HG02852 (cell line): ENCODE results near the gene CYTH1.

Source experiments
- ATAC-seq: cut with Tn5 transposase; IDR thresholded peaks from one replicate; pipeline ENCODE4 v1.9.1; 2021; ENCODE audit warnings: mild to moderate bottlenecking, moderate library complexity; ENCODE audit not compliant: unreplicated experiment

Gene CYTH1

DNA sequence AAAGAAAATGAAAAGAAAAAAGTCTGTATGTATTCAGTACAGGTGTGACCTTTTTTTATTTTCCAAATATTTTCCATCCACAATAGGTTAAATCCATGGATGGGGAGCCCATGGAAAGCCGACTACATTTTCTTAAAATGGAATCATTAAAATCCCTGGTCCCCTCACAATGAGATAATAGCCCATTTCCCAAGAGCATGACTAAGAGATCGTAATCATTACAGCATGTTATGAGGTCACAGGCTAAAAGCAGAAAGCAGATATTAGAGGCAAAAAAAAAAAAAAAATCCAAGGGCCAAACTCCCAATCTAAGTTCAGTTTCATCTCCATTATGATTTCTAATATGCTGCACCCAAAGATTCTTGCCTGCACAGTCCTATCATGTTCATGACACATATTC lies 44.7 kb downstream of the CYTH1 start:
- no peak for ATAC-seq

DNA sequence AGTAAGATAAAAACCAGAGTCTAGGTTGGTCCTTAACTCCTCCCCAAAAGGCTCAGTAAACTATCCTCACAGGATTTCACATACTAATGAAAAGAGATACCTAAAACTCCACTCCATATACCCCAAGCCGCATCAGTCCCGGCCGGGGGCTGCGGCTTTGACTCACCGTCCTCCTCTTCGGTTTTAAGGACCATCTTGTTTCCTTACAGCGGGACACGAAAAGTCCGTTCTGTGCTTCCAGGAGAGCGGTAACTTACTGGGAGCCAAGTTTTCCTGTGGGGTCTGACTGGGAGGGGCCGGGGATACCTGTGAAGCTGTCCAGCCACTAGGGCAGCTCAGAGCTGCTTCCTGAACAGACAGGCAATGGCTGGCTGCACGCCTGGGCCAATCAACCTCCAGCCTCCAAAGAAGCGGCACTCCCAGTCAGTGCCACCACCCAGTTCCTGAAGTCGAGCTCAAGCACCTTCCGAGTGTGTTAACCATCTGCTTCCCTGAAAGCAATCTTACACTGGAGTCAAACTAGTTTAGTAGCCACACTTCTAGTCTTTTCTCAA lies 45.5 kb downstream of the CYTH1 start:
- peak; percentile 45 for ATAC-seq

DNA sequence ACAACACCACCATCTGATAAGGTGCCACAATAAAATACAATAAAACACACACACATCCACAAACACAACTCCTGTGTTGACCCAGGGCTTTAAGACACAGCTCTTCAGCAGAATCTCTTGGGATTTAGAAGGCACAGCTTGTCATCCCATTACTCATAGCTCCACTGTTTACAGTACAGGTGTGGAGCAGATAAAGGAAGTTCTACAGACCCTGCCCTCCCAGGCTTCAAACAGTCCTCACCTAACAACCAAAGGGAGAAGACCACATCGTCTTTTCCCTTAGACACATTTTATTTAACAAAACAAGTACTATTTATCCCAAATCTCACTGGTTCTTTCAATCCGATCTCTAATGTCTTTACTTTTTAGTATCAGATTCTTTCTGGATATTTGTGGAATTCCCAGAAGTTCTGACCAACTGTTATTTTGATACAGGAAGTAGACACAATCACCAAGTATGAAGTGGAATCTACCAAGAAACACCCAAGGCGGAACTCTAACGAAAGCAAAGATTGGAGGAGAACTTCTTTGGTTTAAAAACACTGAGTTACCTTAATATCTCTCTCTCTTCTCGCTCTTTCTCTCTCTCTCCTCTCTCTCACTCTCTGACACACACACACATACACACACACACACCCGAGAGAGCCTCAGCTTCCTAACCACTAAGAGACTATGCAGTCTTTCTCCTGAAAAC lies 46.1 kb downstream of the CYTH1 start:
- no peak for ATAC-seq

DNA sequence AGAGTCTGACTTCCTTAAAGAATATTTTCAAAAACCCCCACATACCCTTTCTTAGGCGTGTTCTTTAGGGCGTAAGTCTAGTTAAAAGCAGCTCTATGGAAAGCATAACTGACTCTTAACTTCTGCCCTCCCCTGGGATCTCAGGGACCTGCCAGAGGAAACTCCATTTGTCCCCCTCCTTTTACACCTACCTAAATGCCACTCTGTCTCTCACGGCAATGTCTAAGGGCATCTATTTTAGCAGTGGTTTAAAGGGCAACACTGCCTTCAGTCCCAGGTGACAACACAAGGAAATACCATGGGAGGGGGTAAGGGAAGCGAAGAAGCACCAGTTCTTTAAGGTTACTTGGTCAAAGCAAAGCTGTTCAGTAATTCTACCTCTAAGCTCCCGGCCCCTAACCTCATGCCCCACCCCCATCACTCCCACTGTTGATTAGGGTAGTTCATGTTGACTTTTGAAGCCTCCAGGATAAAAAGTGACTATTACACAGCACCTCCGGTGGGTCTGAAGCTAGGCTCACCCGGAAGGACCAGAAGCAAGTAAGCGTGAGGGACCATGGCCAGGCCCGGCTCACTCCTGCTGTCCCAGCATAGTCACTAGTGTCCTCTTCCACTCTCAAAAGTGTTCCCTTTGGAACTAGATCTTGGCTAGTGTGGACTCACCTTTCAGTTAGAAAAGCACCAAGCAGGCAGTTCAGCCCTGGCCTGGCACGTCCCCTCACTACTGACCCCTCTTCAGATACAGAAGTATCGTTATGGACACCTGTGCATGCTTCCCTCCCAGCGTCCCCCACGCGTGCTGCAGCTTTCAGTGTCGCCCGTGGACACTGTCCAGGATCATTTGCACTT lies 47.1 kb downstream of the CYTH1 start:
- no peak for ATAC-seq

DNA sequence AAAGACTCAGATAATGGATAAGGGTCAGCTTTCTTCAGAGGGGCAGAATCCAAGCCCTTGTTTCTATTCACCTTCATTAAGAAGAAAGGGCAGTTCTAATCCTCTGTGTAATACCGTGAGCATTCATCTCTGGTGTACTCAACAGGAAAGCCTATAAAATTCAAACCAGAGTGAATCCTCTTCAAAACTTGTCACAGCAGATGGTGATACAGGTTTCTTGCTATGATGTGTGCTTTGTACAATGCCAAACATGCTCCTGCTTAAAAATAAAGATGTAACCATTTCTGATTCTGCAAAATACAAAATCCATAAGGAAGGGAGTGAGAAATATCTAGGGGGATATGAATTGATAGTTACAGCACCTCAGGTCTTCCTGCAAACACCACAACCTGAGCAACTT lies 49.7 kb downstream of the CYTH1 start:
- ATAC-seq: no peak

DNA sequence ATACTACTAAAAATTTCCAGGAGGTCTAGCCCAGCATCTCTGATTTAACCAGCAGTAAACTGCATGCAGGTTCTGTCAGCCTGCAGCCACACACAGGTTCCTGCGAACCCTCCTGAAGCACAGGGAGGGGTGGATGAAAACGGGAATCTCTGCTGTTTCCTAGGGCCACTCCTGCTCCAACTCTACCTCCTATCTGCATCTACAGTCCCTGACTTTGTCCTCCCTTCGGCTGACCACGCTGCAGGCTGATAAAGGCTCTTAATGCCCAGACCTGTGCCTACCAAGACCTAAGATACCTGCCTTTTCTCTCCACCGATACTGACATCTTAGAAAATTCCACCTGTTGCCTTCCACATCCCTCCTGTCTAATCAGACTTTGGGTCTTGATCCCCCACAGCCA lies 50.2 kb downstream of the CYTH1 start:
- no peak for ATAC-seq

DNA sequence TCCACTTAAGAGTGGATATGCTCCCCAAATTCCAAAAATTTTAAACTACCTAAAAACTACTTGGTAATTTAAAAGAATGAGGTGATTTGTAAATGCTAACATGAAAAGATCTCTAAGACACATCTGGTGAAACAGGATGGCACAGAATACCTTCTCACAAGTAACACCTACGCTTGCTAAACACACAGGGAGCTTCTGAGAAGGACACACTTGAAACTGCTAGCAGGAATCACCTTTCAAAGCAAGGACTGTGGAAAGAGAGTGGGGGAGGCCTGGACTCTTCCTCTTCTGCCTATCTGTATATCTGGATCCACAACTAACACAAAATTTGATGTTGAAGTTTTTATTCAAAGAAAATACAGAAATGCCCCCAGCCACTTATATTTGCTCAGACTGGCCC lies 52.4 kb downstream of the CYTH1 start:
- ATAC-seq: no peak

DNA sequence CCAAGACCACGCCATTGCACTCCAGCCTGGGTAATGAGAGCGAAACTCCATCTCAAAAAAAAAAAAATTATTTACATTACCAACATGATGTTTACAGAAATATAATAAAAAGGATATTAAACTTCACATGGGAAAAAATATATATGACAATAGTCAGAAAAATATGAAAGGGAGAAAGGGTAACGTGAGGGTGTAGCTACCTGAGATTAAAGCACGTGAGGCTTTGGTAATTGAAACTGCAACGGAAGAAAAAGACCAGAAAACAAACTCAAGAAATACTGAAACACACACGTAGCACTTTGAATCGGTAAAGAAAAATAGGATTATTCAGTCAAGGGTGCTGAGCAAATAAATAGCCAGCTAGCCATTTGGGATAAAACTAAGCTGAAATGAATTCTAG lies 53.6 kb downstream of the CYTH1 start:
- no peak for ATAC-seq

DNA sequence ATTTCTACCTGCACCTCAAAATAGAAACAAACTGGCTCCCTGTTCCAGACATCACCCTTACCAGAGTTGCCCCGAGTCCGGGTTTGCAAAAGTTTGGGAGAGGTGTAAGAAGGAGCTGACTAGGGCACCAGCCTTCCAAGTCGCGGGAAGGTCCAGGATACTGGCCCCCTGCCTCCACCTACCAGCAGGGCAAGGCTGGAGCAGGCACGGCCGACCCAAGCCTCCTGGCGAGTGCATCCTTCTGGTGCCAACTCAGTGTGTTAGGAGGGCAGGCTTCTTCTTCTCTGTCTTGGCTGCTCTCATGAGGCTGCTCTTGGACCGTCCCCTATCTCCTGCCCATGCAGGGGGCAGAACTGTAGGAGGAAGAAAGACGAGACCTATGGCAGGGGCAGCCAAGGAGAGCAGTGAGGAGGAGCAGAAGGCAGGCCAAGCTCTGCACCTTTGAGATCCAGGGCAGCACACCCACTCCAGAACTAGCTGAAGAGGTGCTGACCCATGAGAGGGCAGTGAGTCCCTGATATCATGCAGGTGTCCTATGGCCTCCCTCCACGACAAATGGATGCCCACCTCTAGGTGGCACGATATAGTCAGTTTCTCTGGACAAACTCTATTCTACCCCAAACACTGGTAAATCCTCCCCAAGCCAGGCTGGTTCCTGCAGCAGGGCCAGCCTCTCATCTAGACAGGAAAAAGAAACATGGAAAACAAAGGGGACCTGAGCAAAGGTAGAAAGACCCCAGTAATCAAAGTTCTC lies 54.4 kb downstream of the CYTH1 start:
- ATAC-seq: no peak

DNA sequence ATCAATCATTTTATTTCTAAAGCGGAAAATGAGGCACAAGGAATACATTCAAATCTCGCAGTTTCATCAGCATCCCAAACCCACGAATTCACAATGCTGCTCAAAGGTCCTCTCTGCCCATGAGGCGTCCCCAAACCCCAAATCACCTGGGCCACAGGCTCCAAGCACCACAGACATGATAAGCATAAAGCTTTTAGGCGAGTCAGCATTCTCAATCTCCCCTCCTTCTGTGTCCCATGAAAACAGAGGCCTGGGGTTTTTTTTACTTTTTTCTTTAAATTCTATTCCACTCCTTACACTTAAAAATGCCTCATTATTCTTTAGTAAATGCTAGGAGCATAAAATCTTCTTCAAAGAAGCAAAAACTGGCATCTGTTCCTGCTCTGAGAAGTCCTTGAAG lies 55.0 kb downstream of the CYTH1 start:
- no peak for ATAC-seq

DNA sequence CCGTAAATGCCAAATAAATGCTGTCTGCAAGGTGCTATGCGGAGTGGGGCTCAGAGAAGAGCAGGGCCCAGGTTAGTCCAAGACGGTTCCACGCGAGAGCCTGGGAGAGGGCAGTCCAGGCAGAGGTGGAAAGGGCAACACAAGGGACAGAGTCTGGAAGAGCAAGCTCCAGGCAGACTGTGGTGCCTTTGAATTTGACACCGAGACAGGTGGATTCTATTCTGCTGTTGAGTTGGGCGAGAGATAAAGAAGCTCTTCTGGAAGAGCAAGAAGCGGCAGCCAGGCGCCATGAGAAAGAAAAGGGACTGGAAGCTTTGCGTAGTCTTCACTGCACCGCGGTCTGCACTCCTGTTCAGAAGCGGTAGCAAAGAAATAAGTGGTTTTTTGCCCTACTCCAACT lies 55.6 kb downstream of the CYTH1 start:
- no peak for ATAC-seq

DNA sequence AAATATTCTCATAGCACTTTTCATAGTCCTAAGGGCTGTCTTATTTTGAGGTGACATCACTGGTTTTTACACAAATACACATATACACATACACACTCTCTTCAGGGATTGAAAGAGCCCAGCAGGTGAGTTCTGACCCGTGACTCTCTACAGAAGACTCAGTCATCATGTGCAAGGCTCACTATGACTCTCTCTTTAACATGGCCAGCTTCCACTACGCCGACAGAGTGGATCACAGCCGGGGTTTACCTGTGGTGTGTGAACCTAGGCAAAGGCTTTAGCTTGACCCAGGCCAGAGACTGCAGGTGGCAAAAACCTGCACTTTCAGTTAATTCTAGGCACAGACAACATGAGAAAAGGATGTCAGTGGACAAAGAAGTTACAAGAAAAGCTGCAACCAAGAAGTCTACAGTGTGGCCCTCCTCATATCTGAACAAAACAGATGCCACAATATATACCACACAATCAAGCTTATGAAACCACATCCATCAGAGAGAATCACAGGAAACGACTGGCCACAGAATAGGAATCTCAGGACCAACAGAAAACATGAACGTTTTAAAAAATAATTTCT lies 56.5 kb downstream of the CYTH1 start:
- no peak for ATAC-seq

DNA sequence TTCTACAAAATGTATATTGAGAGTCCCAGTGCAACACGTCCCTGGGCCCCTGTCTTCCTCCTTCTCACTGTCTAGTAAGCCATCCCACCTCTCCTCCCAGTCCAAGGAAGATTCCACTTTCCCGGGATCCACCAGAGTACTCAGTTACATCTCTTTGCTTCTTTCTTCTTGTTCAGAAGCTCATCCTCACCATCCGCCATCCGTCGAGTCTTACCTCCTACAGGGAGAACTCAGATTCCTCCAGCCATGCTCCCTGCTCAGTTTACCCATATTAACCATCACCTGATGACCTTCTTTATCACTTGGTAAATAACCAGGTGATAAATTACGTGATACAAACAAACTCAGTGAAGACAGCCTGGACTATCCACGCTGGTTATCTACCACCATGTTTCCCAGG lies 57.1 kb downstream of the CYTH1 start:
- no peak for ATAC-seq

DNA sequence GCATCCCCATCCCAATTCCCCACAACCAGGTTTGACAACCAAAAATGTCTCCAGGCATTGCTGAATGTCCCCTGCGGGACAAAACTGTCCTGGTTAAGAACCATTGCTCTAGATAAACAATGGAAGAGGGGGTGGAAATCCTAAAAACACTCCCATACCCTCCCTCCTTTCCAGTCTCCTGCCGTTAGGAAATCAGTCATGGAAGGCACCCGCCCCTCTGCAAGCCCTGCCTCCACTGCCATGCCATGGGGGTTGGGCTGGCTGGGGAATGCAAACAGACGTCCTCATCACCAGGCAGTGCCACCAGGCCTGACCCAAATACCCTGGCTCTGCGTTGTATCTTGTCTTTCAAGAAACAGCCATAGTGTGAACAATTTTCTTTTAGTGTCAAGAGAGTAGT lies 57.5 kb downstream of the CYTH1 start:
- no peak for ATAC-seq

DNA sequence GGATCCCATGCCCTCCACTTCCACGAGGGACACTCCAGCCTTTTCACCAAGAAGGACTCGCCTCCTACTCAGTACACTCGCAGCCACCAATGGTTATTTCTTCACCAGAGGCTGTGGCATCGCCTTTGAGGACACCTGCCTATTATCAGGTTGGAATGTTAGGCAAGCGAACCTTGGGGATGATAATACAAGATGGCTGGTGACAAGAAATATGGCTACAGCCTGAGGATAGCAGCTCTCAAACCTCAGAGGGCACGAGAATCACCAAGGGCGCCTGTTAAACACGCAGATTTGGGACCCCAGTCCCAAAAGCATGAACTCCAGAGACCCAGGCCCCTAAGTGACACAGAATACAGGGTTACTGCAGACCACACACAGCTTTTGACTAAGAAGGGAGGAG lies 58.1 kb downstream of the CYTH1 start:
- ATAC-seq: no peak

DNA sequence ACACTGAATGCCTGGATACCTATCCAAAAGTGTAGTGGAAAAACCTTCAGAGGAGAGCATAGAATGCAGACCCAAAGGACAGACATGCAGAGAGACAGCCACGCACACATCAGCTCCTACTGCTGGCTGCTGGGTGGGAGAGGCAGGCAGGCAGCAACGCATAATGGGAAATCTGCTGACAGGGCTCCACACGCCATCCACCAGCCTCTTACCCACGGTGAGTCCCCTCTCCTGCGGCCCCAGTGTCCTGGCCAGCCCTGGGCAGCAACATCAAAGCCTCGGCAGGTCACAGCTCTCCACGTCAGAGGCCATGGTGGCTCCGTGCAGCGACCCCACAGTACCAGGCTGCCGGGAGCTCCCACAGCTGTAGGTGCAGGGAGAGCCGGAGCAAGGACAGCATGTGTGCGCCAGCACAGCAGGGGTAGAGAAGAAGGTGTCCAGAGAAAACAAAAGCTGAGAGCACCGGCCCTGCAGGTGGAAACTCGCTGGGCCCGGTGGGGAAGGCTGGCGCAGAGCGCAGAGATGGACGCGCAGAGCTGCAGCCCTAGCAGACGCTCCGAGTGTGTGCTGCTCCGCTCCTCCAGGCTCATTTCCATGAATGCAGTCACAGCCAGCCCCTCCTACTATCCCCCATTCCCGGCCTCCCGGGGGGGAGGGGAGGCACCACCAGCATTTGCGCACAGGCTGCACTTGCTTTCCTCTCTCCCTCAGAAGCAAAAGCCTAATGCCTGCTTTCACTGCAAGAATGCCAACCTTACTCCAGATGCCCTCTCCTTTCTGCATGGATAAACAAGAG lies 58.9 kb downstream of the CYTH1 start:
- no peak for ATAC-seq

DNA sequence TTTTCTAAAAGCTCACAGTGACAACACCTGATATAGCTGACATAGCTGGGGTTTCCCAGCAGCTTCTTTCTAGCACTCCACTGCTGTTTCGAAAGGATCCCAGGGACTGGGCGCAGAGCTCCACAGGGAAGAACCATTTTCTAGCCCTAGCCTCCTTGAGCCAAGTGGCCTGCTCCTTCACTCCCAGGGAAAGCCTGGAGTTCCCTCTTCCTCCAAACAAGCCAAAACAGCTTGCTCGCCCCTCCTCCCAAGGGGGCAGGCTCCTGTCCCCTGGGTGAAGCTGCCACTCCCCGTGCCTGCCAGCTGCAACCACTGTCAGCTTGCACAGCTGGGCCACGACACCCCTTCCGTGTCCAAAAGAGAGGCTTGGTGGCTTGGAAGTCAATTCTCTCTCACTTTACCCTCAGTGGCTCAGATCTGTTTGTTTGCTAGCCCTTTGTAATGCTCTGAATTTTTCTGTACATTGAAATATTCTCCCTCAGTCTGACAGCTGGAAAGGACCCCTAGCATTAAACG lies 59.8 kb downstream of the CYTH1 start:
- ATAC-seq: no peak

DNA sequence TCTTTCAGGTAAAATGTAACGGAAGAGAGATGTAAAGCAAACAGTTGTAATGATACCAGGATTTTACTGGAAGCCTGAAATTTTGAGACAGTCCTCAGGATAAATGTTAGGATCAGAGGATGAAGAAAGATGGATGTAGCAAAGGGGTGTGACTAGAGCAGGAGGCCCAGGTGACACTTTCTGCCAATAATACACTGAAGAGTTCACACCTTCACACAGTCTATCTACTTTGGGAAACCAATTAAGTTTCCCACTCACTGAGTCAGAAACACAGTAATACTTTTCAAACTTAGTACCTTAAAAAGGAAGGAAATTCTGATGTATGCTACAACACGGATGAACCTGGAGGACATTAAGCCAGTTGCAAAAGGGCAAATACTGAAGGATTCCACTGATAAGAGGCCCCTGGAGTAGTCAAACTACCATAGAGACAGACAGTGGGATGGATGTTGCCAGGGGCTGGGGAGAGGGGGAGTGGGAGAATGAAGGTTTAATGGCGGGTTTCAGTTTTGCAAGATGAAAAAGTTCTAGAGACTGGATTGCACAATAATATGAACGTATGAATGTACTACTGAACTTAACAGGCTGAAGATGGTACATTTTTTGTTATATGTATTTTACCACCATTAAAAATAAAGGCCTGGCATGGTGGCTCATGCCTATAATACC lies 62.3 kb downstream of the CYTH1 start:
- ATAC-seq: no peak

DNA sequence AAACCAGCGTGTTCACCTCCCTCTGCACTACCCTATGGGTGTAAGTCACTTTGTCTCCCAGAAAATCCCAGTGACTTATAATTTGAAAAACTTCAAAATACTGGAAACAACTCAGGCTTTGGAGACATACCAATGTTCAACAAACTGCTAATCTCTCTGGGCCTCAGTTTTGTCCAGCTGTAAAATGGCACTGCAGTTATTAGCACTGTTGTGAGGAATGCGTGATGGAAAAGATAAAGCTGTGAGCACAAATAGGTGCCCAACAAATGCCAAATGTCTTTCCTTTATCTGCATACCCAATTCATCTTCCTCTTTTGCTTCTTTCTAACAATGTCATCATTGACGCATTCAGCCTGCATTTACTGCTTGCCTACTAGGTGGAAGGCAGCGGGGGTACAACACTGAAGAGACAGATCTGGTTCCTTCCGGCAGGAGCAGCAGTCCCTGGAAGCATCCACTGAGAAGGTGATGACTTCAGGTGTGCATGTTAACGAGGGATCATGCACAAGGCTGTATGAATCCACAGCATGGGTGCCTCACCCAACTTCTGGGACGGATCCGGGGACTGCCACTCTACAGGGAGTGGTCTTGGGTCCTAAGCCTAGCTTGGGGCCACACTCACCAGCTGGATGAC lies 63.4 kb downstream of the CYTH1 start:
- no peak for ATAC-seq
